HG03378 (cell line): ENCODE measurements around the gene MYOZ2.

ENCODE experiments used
- ATAC-seq: cut with Tn5 transposase; IDR thresholded peaks from one replicate; pipeline ENCODE4 v1.9.1; 2021; ENCODE audit warnings: mild to moderate bottlenecking, moderate library complexity; ENCODE audit not compliant: unreplicated experiment

MYOZ2 gene

DNA sequence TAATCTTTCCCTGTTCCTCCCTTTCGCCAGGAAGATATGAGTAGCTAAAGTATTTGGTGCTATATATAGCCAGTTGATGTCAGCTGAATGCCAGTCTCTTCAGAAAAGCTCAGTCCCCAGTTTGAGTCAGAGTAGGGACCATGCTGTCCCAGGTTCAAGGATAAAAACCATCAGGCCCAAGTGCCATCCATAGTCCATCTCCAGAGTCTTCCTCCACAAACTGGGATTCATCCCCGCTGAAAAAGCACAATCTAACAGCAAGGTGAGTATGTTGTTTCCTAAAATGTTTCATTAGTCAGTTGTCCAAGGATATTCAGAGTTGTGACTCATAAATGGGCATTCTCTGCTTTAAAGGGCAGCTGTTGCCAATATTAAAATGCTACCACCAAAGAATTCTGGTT, at the start of gene MYOZ2:
TSS of gene MYOZ2 (plus strand) at position 112 of the 401 bp plus-strand sequence. CDS start 694 bp downstream, outside the sequence.
- no peak for ATAC-seq

DNA sequence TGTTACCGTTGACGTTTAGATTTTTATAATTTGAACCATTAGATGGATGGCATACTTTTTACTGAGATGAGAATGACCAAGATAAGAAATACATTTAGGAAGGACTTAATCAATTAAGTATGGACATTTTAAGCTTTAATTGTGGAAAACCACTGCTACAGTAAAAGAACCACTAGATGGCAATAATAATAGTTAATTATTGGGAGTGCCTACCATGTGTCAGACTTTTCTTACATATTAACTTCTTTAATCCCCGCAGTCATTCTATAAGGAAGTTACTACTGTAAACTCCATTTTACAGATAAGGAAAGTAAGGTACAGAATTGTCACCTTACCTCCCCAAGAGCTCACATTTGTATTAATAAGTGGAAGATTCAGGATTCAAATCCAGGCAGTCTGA, 48.5 kb upstream of the MYOZ2 start:
- ATAC-seq: no peak

DNA sequence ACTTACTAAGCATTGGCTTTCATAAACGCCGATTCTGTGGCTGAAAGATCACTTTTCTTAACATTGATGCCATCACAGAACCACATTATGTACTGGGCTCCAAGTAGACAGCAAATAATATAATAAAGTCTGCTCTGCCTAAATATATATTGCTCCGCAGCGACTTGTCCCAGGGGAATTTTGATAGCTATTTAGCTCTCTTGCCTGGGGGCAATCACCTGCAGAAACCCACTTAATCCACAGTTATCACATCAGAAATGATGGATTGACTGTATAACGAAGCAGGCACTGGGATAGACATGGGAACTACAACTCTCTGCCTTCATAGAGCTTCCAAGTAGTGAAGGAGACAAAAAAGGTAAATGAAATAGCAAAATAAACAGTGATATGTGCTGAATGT, 48.0 kb upstream of the MYOZ2 start:
- ATAC-seq: no peak

DNA sequence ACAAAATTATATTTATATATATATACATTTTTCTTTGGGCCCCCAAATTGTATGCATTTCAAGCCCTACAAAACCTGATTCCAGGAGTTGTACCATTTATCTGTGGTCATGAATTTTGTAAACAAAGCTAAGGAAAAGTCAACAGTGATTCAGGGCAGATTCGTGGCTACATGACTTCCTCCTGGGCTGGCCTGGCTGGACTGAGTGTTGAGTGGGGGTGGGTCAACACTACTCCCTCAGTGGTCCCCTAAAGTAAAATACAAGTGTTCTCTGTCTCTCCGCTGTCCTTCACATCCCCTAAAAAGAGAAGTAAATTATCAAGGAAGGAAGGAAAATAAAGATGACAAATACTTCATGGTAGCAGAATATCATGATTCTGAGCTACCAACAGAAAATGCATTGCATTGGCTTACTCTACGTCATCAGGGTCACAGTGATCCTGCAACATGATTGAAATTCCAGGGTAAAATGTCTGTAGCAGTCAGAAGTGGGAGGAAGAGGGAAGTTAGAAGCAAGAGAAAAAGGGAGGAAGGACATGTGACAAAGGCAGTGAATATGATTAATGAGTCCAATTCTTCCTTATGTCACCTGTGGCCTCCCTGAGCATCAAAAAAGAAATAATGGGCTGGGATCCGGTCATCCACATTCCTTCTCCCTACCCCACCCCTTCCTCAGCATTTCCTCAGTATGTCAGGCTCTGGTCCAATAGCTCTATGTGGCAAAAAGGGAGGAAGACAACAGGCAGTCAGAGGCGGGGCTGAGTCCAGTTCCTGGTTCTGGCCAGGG, 42.4 kb upstream of the MYOZ2 start:
- ATAC-seq: no peak

DNA sequence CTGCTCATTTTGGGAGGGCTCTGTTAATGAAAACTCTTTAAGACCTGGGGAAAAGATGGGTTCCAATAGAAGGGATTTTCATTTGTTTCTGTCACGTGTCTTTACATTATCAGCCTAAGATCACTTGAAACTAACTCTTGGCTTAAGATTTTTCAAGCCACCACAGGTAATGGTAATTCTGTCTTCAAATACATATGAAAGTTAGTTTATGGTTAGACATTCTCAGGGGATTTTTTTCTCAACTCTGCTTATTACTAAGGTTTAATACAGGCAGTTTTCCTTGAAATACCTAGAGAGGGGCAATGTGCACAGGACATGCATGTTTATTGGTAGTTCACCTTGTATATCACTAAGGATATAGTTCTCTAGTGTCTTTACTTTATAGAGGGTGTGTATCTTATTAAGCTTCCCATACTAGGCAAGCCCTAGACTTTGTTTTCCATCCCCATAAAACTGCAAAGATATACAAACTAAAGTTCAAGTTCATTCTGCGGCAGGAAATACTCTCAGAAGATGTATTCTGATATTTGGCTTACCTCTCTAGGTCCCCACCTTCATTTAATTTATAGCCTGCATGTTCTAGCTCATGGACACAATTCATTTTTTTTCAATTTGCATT, 38.2 kb upstream of the MYOZ2 start:
- no peak for ATAC-seq

DNA sequence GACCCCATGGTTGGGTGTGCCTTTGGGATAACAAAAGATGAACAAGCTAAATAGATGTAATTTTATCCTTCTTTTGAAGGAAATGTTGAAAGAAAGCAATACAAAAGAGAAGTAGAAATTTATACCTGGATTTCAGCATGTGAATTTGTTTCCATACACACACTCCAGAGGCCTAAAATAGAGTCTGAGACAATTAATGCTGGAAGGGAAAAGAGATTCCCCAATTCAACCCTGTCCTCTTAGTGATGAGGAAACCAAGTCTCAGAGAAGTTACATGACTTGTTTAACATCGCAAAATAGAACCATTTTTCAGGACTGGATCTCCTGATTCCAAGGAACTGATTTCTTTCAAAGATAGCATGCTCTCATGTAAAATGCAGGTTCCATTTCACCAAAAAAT, 37.3 kb upstream of the MYOZ2 start:
- no peak for ATAC-seq

DNA sequence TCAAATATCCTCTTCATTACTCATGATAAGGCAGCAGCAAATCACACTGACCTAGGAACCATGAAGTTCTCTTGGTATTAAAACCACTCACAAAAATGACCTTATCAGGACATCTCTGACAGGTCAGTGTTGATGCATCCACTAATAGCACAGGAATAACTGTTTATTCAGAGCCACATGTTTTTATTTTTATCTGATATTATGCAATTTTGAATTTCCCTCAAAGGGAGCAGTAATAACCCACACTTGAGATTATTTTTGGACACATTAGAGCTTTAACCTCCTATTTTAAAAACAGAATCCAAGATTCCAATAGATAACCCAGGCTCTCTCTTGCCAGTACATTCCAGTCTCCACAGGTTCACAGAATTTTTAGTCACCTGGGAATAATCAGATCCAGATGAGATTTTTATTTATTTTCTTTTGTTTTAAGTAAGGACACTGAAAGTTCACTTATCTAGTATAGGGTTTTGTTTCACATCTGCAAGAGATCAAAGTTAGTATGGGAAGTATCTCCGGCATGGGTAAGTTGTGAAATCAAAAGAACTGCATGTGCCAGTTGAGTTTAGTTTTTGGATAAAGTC, 36.3 kb upstream of the MYOZ2 start:
- ATAC-seq: no peak

DNA sequence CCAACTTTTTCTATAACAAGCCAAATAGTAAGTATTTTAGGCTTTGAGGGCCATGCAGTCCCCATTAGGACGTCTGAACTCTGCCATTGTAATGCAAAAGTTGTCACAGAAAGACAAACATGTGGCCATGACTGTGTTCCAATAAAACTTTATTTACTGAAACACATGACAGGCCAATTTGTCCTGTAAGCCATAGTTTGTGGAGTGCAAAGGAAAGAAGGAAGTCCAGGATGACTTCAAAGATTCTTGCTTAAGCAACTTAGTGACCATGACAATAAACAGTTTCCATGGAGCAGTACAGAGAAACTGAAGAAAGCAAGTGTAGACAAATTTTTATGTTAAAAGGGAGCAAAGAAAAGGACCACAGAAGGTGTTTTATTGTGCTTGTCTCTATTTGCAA, 35.0 kb upstream of the MYOZ2 start:
- no peak for ATAC-seq

DNA sequence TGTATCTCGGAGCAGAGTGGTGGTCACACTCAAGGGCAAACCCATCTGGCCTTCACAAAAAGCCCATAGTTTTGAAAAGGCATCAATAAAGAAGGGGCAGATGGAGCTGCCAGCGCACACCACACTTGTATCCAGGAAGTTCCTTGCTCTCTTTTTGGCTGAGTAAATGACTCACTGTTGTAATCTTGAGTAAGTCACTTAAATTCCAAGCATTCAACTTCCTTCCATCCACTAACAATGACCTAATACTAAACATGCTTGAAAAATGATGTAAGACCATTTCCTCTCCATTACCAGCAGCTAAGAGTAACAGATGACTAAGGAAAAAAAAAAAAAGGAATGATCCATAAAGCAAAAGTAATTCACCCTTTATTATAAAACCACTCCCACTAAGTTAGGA, 32.4 kb upstream of the MYOZ2 start:
- ATAC-seq: no peak

DNA sequence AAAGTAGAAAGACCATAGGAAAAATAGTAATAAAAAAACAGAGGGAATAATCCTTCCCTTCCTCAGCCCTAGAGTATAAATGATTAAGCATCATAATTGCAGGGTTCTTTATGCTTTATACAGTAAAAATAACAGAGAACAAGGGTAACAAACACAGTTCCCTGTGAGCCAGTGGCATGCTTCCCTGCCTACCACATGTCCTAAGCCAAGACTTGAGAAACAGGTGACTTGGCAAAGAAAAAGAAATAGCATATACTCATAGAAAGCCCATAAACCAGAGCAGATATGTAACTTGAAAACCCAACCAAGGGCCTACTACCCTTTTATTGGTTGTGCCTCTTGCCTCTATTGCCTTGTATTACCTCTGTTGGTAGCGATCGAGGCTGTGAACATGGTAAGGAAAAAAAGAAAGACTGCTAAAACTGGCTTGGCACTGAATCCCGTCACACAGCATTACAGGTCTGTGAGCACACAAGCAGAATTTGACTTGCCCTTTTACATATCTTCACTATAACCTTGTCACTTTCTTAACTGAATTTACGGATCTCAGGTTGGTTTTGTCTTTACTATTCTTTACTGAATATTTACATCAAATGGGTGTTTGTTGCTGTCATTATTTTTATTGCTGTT, 30.9 kb upstream of the MYOZ2 start:
- ATAC-seq: no peak

DNA sequence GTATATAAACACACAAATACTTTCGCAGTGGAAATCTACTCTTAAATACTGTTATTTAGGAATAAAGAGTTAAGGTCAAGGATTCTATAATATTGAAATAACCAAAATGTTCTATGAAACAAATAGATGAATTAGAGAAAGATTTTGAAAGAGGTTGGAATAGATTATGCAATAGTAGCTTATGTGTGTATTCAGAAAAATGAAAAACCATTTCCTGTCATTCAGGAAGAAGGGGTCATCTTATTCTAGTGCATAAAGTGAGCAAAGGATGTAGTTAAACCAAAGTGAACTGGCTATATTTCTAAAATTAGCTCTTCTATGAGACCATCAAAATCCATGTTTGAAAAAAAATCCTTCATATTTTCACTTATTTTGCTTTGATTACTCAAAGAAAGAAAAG, 30.0 kb upstream of the MYOZ2 start:
- no peak for ATAC-seq

DNA sequence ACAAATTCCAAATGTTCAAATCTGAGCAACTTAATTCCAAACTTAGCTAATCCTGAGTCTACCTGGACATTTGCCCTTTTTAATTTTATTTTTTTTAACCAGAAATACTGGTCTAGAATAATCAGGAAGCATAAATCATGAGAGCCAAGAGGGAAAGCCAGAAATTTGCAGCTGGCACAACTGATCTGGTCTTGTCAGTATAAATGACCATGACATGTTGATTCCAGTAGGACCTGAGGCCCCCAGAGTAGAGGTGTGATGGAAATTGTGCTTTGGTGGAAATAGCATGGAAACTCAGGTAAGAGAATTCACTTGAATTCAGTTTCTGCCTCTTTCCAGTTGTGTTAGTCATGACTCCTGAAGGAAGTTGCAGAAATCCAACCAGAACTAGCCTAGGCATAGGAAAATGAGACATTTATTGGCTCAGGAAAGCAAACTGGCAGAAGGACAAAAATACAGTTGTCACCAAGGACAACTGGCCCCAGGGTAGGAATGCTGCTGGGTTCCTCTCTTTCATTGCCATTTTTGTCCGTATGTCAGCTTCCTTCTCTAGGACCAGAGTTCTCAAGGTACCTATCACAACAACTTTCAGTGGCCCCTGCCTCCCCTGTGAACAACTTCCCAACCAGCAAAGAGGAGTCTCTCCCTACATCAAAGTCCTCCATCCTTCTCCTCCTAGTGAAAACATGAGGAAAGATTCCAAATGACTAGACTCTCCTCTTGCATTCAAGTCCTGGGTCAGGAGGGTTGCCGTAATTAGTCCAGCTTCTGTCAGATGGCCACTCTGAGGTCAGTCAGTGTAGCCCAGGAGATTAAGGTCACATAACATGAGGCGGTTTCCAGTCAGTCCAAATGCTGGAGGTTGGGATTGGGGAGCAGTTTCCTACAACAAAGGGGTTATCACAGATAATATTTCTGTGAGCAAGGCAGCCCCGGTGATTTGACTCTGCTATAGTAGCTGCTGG, 29.3 kb upstream of the MYOZ2 start:
- no peak for ATAC-seq

DNA sequence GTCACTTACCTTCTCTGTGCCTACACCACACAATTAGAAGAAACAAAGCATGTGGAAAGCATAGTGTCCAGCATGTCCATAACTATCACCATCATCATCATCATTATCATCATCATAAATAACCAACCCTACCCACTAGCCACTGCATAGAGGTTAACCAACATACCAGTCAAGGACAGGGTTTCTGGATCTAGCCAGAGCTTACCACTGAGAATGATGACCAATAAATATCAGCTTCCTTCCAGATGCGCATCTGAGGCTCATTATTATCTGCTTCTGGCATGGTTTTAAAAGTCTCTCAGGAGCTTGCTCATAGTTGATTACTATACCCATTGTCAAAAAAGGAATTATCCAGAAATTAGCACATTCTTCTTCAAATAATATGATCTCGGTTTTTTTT, 25.5 kb upstream of the MYOZ2 start:
- ATAC-seq: no peak

DNA sequence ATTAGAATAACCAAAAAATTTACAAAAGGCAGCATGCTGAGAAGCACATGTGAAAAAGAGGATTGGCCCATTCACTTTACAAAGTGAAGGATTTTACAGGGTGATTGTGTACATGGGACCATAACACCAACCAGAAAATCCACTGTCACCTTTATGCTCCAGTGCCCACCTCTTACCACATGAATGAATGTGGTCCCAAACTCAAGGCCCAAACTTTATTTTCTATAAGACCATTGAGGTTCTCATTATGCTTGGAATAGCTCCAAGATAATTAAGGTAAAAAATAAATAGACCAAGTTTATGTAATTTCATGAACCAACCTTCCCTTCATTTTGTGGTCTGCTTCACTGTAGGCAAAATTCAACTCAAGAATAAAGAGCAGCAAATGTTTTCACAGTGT, 24.3 kb upstream of the MYOZ2 start:
- no peak for ATAC-seq

DNA sequence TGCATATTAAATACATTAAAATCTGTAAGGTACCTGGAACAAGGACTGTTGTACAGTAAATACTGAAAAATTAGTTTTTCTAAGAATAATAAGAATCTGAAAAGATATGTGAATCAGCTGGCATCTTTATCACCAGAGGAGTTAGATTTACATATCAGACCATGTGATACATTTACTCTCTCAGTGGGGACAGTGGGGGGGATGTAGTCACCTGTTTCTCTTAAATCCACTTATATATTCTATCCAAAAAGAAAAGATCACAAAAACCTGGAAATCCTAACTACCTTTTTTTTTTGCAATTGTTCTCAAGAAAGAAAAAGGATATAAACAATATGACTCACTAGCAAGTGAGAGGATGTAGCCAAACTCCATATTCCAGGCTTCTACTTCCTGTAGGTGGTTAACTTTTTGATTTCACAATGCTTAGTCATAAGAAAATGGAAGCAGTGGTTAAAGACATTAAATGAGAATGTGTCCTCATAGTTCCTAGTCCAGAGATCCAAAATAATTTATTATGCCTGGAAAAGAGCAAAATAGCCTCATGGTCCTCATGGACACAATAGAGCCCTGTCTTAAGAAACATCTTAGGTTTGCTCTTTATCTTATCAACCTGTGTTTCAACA, 22.5 kb upstream of the MYOZ2 start:
- ATAC-seq: no peak

DNA sequence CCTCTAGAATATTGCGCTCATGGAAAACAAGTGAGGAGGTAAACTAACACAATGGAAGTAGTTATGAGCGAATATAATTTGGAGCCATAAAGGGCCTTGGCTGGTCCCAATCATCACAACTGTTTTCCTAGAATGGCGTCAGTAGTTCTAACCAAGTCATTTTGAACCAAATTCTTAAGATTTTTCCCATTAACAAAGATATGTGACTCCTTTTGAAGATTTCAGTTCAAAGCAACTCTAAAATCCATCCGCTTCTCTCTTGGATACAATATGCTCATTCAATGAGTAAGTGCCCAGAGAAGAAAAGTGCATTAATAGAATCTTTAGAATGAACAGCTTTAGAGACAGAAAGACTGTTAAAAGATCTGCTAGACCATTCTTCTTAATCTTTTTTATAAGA, 19.6 kb upstream of the MYOZ2 start:
- no peak for ATAC-seq

DNA sequence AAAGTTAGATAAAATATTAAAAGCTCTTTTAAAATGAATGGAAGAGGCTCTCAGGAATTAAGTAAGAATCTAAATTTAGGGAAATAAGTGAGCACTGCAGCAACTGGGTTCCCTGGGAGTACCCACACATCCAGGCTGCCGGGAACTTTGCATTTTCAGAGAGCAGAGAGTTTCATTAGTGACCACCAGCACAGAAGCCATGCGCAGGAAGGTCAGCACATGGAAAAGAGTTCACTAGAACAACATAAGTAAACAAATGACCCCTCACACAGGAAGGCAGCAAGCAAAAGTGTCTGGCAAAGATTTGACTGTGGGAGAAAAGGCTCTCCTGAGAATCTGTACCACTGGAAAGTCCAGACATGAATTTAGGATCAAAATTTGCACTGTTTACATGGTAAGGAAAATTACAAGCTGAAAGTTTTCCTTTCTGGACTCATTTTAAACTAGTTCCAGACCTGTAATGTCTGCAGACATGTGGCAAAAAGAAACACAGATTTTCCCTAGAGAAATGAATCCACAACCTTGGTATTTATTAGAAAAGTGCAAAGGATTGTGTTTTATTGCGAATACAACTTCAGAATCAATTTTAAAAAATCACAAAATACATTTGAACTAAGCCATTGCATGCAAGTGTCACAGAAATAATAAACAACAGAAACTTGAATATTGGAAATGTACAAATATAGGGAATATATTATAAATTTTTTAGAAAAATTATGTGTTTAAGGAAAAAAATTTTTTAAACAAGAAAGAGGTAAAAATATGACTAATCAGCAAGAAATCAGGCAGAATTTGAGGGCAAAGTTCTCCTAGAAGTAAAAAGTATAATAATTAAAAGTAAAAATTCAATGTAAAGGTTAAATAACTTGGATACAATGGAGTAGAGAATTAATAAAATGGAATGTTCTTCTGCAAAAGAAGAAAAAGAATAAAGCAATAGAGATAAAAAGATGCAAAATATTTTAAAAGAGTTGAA, 18.4 kb upstream of the MYOZ2 start:
- ATAC-seq: no peak

DNA sequence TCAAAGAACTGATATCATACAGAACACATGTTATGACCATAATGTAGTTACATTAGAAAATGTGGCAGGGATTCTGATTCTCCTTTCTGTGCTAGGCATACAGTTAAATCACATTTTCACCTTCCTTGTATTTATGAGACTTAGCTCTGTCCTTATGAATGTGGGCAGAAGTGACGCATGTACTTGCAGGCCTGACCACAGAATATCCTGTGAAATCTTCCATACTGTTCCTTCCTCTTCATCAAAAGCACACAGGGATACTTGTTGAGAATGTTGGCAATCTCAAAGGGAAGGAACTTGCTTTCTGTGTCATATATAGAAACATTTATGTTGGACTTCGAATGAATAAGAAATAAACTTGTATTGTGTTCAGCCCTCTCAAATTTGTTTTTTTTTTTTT, 17.2 kb upstream of the MYOZ2 start:
- no peak for ATAC-seq

DNA sequence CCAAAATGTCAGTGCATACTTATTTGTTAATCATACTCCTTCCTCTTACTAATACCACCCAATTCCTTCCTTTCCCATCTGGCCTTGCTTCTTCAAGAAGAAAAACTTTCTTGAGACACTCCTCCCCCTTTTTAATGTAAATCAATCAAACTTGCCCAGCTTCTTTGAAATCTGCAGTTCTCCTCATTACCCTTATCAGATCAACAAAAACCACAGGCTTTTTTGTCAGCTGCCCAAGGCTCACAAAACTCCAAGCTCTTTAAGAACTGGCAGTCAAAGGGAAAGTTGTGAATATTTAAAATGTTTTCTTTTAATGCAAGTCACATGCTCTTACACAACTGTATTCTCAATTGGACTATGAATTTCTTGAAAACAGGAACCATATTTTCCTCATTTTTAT, 11.3 kb upstream of the MYOZ2 start:
- no peak for ATAC-seq
